Lung (tissue), 16 donors: ENCODE data around the gene COPS7B. TPM values are rescaled to one million over a fixed set of nuclear protein-coding genes. Genes with fewer than 3 reads are reported as not detected.

Experiments
- ATAC-seq: fragments of 200-7000 bp; cut with Tn5 transposase; one replicate; pipeline ENCODE4 v1.9.1; 2020; ENCODE audit warnings: moderate number of reproducible peaks; ENCODE audit not compliant: insufficient read depth, low FRiP score
- DNase-seq, 3 donors: peaks; one replicate each; pipeline ENCODE4 v3.0.0-alpha.2; 2013 to 2017
- H3K27ac ChIP-seq, 2 donors: one replicate each; pipeline ENCODE4 v1.5.1; 2013; ENCODE audit warnings: mild to moderate bottlenecking in 2 of 2, moderate library complexity in 2 of 2, control low read depth in 1 of 2, inconsistent platforms in 1 of 2, low read depth in 1 of 2, low read length in 1 of 2
- H3K27me3 ChIP-seq, 3 donors: one replicate each; pipeline ENCODE4 v1.5.1; 2013; ENCODE audit warnings: low read length in 2 of 3; ENCODE audit not compliant: control insufficient read depth in 3 of 3, insufficient read depth in 3 of 3
- H3K36me3 ChIP-seq, 4 donors: one replicate each; pipeline ENCODE4 v1.5.1; 2013; ENCODE audit warnings: low read length in 4 of 4, mild to moderate bottlenecking in 1 of 4, moderate library complexity in 1 of 4; ENCODE audit not compliant: control insufficient read depth in 4 of 4, insufficient read depth in 4 of 4
- H3K4me1 ChIP-seq, 5 donors: one replicate each; pipeline ENCODE4 v1.5.1; 2013; ENCODE audit warnings: low read length in 5 of 5, mild to moderate bottlenecking in 2 of 5, moderate library complexity in 1 of 5; ENCODE audit not compliant: control insufficient read depth in 5 of 5, insufficient read depth in 5 of 5
- H3K4me3 ChIP-seq: one replicate; pipeline ENCODE4 v1.5.1; 2013; ENCODE audit warnings: mild to moderate bottlenecking, control low read depth, moderate library complexity
- H3K9ac ChIP-seq, 2 donors: one replicate each; pipeline ENCODE4 v1.5.1; 2013; ENCODE audit warnings: low read length in 2 of 2, control low read depth in 1 of 2; ENCODE audit not compliant: insufficient read depth in 1 of 2
- H3K9me3 ChIP-seq, 4 donors: one replicate each; pipeline ENCODE4 v1.5.1; 2013; ENCODE audit warnings: low read length in 3 of 4, mild to moderate bottlenecking in 1 of 4, moderate library complexity in 1 of 4; ENCODE audit not compliant: control insufficient read depth in 4 of 4, insufficient read depth in 3 of 4
- CTCF ChIP-seq: IDR thresholded peaks from 2 replicates; pipeline ENCODE4 v1.5.1; 2012; ENCODE audit warnings: mild to moderate bottlenecking; ENCODE audit errors: control extremely low read depth, extremely low read depth
- WGBS, 2 donors: extraction: QIAGEN DNeasy Blood & Tissue Kit; methylation state at CpG; one replicate each; pipeline ENCODE4 v1.1.7; 2013; 5-methylcytosine and 5-hydroxymethylcytosine counted together
- long read RNA-seq, 5 donors: transcript quantifications; one replicate each; lab custom pipeline, GENCODE V29; 2026
- polyA plus RNA-seq, 2 donors: library from polyadenylated mRNA; stranded (reverse); fragments of 200-250 nt; gene quantifications; one replicate each; pipeline ENCODE4 v1.2.1, GENCODE V29; 2013
- total RNA-seq, 2 donors: library from RNA; depleted of rRNA in 1 of 2; stranded (reverse); fragments of >200 nt in 1 of 2; gene quantifications; one replicate each; pipeline ENCODE4 v1.2.1, GENCODE V29; 2014 to 2021
- donor health status: control.
- donor health status: control.
- donor health status: Bipolar disorder and iron deficiency.
- donor health status: healthy.
- donor health status: DM: yes; HTN: yes; CAD: no.

The COPS7B gene
- total RNA-seq (10 to 100 TPM; 25.0 to 39.4 TPM), polyA plus RNA-seq (10 to 100 TPM; 19.5 to 21.3 TPM)
- long read RNA-seq, donor 1, transcript COPS7B-201 (7 exons, 2,544 nt): major isoform, 12 of 22 reads
- long read RNA-seq, donor 1, transcript COPS7B-207 (7 exons, 1,103 nt): minor isoform, 10 of 22 reads
- long read RNA-seq, donor 1, partial matches to known transcripts: 0 of 22 reads
- long read RNA-seq, donor 1, other reads (novel, unspliced or antisense): 0 of 22 reads
- long read RNA-seq, donor 2, partial matches to known transcripts: 0 of 4 reads
- long read RNA-seq, donor 2, other reads (novel, unspliced or antisense): 0 of 4 reads
- long read RNA-seq, donor 3, partial matches to known transcripts: 0 of 2 reads
- long read RNA-seq, donor 3, other reads (novel, unspliced or antisense): 0 of 2 reads
- long read RNA-seq, donor 4, transcript COPS7B-201 (7 exons, 2,544 nt): major isoform, 6 of 7 reads
- long read RNA-seq, donor 4, partial matches to known transcripts: 0 of 7 reads
- long read RNA-seq, donor 4, other reads (novel, unspliced or antisense): 0 of 7 reads
- long read RNA-seq, donor 5, transcript COPS7B-201 (7 exons, 2,544 nt): major isoform, 20 of 29 reads
- long read RNA-seq, donor 5, transcript COPS7B-207 (7 exons, 1,103 nt): minor isoform, 5 of 29 reads
- long read RNA-seq, donor 5, partial matches to known transcripts: 0 of 29 reads
- long read RNA-seq, donor 5, other reads (novel, unspliced or antisense): 0 of 29 reads

DNA sequence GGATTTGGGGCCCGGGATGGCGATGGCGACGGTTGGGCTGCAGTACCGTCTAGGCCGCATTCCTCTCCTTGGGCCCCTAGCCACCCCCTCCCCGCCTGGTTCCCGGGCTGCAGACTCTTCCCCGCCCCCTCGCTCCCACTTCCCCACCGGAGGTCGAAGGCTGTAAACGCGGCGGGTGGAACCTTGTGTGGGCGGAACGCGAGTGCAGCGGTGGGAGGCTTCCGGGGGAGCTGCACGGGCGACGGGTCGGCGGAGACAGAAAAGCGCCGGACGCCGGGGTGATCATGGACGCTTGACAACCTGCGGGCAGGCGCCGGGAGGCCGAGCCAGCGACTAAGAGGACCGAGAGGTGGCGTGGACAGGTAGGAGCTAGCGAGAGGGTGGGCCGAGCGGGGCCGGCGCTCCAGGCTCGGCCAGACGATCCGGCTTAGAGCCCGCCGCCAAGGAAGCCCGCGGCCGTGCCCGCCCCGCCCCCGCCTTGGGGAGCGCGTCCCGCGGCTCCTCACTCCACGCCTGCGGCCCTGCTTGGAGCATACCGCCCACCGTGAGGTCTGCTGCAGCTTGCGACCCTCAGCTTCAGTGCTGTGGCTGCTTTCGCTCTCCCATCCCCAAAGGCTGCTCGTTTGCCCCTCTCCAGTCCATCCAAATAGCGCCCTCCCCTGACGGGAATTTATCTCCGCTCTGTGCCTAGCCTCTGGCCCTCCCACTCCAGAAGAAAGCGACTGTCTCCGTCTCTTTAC lies at the start of gene COPS7B:
Gene COPS7B (plus strand): TSS at position 269 of the 740 bp plus-strand sequence. CDS start 2,126 bp downstream, outside the sequence.
- DNase-seq: peak; percentile 90 to 93 (median 91)
- TF ChIP-seq CTCF: no peak
- Histone ChIP-seq H3K27ac (peak within 1 kb of the TSS; percentile 8 to 66), H3K9me3 (no peaks in the 10 kb centered on the region), H3K9ac (peak within 1 kb of the TSS; percentile 16 to 67), H3K4me1 (peaks cover 3 to 34% (median 14%) of the 10 kb centered on the region in 5 donors), H3K27me3 (no peaks in the 10 kb centered on the region), H3K4me3 (peak within 1 kb of the TSS; percentile 98), H3K36me3 (peaks cover 3 to 12% (median 11%) of the 10 kb centered on the region in 4 donors)
- WGBS, 2 donors: 0 to 1% methylated on average over 66 to 69 of the region's 69 CpGs
- ATAC-seq: peak; percentile 78

DNA sequence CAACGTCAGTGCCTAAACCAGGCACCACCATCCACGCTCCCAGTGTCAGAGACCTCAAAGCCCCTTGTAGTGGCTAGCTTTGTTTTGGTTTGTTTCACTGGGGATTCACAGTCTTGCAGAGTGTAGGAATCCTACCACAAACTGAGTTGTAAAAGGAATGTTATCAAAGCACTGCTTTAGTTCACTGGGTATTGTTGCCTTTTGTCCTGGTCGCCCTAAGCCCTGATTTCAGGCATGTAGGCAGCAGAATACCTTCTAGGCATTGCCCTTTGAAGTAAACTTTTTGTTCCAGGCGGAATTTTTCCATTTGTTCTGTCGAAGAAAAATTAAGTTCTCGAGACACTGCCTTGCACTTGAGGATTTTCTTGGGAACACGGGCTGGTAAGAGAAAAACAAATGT lies 48.5 kb upstream of the COPS7B start:
- peaks cover 0 to 2% (median 0%) of the 10 kb centered on the region in 4 donors for H3K9me3 ChIP-seq
- TF ChIP-seq CTCF: no peak
- no peak overlapping the region for H3K9ac ChIP-seq
- H3K36me3 ChIP-seq: peaks cover 0 to 21% (median 10%) of the 10 kb centered on the region in 4 donors
- H3K4me3 ChIP-seq: no peak overlapping the region
- DNase-seq: no peak
- WGBS, 2 donors: 94 to 97% methylated on average over 7 of the region's 7 CpGs
- H3K27me3 ChIP-seq: no peaks in the 10 kb centered on the region
- no peak for ATAC-seq
- H3K27ac ChIP-seq: no peak overlapping the region
- H3K4me1 ChIP-seq: no peaks in the 10 kb centered on the region

DNA sequence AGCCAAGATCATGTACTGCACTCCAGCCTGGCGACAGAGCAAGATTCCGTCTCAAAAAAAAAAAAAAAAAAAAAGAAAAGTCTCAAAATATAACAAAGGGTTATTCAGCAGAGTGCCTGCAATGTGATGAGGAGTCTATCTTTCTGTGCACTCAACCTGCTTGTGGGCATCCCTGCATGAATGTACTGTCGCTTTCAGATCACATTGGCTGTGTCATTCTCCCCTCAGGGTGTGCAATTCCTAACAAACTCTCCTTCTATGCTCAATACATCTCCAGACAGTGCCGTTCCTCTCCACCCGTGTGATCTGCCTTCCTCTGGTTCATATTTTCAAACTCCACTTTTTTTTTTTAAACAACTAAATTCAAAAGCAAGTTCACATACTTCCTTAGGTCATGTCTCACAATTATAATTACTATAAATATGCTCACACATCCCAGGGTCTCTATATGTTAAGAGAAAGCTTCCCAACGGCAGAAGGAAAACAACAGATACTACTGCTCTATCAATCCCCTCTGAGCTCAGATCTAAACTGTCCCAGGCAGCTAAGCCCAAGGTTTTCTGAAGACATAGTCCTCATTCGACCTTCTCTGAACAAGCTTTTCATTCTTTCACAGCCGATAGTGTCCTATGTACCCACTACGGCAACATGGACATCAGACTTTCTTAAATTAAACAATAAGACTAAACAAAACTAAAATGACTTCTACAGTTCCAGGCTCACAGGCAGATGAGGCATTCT lies 42.7 kb upstream of the COPS7B start:
- H3K4me3 ChIP-seq: no peak overlapping the region
- WGBS, 2 donors: 73 to 86% methylated on average over 9 of the region's 9 CpGs
- H3K27me3 ChIP-seq: no peaks in the 10 kb centered on the region
- ATAC-seq (no peak), DNase-seq (no peak)
- H3K36me3 ChIP-seq: peaks cover 0 to 3% (median 0%) of the 10 kb centered on the region in 4 donors
- H3K9me3 ChIP-seq: no peaks in the 10 kb centered on the region
- no peak overlapping the region for H3K27ac ChIP-seq
- no peaks in the 10 kb centered on the region for H3K4me1 ChIP-seq
- no peak for TF ChIP-seq CTCF
- H3K9ac ChIP-seq: no peak overlapping the region
